NK-92 (cell line): ENCODE results near the gene PRR5.

Experiments
- DNase-seq: peaks from one replicate; lab custom pipeline; 2025; ENCODE audit not compliant: unreplicated experiment; lab: John Stamatoyannopoulos, UW

Gene PRR5

DNA sequence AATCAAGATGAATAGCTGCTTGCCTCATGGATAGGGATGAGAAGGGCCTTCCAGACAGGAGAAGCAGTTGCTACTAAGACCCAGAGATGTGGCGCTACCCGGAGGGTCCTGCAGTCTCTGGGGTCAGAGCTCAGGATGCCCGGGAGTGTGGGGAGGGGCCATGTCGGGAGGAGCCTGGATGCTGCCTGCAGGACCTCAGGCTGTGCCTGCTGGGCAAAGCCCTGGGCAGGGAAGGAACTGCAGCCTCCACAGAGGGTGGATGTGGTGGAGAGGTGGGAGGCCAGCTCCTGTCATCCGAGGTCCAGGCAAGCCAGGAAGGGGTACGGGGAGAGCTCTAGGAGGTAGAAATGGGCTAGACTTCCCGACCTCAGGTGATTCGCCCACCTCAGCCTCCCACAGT is 11.0 kb downstream of the PRR5 start:
- DNase-seq: no peak

DNA sequence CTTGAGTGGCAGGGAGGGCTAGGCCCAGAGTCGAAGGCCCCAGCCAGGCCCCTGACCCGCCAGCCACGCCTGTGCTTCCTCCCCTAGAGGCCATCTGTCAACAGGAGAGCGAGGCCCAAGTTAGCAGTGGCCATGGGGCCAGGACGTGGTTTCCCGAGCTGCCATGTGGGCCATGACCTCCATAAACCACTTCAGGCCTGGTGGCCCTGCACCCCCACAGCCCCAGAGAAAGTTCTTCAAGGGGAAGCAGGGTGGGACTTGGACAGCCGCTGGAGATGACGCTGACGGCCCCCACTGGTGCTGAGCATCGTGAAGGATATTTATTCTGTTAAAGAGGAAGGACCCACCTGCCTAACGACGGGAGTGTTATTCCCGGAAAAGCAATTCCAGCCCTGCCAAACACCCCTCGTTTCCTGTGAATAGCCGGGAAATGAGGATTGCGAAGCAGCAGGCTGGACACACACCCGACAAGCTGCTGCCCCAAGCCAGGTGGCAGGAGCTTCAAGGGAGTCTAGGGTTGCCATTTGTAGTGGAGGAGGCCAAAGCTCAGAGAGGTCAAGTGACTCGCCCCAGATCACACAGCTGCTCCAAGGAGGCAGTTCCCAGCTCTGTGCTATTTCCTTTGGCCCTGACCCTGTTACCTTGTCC is 12.8 kb downstream of the PRR5 start:
- DNase-seq: no peak

- no peak for DNase-seq
Observed at GRCh38 chr22:44718418-44718817, 16.4 kb downstream of the PRR5 start.

DNA sequence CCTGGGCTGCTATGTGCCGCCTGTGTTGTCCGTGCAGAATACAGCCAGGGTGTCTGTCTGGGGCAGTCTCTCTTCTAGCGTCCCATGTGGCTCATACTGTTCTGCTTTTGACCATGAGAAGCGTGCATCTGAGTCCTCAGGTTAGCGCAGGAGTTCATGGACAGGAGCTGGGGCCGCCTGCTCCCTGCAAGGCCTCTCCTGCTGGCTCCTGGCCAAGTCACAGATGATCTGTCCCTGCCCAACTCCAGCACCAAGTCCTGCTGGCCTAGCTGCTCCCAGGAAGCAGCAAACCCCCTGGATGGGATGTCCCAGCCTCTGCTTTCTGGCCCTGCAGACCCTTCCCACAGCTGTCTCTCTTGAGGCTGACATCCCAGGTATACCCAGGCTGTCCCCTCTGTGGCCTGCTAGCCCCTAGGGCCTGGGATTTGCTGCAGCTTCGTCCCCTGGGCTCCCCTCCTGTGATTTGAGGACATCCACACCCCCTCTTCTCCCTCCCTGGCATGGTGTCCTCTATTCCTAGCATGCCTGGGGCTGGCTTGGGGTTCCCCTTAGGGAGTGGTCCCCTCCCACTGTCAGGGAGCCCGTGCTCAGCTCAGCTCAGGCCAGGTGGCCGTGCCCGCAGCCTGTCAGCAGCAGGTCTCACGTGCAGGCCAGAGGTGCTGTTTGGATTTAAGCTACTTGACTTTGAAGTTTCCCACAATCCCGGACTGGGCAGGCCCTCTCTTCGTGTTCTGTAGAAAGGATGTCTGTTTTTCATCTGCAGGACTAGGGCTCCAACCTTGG is 17.8 kb downstream of the PRR5 start:
- no peak for DNase-seq

GRCh38 chr22:44721213-44721612 is 19.2 kb downstream of the PRR5 start:
- DNase-seq: no peak

DNA sequence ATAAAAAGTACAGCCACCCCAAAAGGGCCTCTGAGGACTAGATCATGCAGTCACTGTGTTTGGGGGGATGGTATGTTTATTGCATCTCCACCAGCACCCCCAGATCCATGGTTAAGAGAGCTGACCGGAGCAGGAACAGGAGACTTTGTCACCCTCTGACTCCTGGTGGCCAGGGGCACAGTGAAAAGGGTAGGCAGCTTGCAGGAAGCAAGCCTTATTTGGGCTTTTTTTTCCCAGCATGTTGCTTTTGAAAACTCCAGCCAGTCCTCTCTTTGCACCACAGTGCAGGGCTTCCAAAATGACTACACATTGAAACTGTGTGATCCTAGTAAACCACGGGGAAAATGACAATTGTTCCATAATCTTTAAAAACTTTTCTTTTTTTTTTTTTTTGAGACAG is 20.6 kb downstream of the PRR5 start:
- DNase-seq: no peak

DNA sequence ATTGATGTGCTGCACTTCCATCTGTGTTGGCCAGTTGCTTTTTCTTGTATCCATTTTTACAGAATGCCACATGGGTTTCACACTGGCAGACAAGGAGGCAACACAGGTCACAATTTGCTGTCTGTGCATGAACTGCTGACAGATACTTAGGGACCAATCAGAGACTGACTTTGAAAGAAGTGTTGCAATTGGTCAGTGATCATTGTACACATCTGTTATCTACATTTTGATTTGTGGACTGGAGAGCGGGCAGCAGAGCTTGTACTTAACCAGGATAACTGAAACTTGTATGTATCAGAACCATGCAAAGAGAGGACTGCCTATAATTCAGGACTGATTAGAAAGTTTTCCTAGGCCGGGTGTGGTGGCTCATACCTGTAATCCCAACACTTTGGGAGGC is 21.8 kb downstream of the PRR5 start:
- no peak for DNase-seq

GRCh38 chr22:44724416-44724815 is 22.4 kb downstream of the PRR5 start:
- DNase-seq: no peak

DNA sequence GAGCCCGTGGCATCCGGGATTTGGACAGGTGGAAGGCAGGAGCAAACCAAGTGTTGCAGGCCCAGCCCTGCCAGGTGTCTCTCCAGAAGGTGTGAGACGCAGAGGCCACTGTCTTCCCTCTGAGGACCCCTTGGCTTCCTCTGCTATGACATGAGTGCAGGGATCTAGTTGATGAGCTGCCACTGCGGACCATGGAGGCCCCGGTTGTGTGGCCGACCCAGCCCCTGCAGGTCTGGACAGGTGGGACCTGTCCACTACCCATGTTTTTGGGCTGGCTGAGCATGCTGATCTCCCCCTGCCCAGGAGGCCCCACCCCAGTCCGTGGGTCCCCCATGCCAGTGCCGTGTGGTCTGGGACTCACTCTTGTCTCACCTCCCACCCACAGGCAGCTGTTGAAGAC is 22.9 kb downstream of the PRR5 start:
- no peak for DNase-seq

- no peak for DNase-seq
Observed at GRCh38 chr22:44726439-44726838, 24.4 kb downstream of the PRR5 start.

GRCh38 chr22:44727148-44727547 is 25.1 kb downstream of the PRR5 start:
- DNase-seq: no peak

GRCh38 chr22:44727709-44728108 is 25.7 kb downstream of the PRR5 start:
- no peak for DNase-seq

DNA sequence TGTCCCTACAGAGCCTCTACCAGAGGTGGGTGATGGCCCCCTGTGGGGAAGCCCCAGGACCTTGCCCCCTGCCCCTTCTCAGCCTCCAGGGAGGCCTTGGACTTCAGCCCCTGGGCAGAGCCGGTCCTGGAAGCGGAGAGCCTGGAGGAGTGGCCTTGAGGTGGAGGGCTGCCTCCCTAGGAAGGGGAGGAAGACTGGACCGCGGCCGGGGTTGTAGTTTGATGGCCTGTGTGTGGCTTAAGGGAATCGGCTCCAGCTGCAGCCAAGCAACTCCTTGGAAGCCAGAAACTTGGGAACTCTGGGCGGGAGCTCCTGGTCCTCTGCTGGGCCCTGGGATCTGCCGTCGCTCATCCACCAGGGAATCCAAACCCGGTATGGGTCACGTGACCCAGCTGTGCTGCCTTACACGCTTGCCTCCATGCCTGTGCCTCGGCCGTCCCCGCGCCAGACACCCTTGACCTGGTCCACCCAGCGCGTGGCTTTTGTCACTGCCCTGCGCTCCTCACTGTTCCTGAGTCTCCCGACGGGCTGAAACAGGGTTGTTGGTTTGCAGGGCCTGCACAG is 26.8 kb downstream of the PRR5 start:
- no peak for DNase-seq

- no peak for DNase-seq
Observed at GRCh38 chr22:44729391-44730021, 27.5 kb downstream of the PRR5 start.

GRCh38 chr22:44730022-44730393 is 28.0 kb downstream of the PRR5 start:
- no peak for DNase-seq

DNA sequence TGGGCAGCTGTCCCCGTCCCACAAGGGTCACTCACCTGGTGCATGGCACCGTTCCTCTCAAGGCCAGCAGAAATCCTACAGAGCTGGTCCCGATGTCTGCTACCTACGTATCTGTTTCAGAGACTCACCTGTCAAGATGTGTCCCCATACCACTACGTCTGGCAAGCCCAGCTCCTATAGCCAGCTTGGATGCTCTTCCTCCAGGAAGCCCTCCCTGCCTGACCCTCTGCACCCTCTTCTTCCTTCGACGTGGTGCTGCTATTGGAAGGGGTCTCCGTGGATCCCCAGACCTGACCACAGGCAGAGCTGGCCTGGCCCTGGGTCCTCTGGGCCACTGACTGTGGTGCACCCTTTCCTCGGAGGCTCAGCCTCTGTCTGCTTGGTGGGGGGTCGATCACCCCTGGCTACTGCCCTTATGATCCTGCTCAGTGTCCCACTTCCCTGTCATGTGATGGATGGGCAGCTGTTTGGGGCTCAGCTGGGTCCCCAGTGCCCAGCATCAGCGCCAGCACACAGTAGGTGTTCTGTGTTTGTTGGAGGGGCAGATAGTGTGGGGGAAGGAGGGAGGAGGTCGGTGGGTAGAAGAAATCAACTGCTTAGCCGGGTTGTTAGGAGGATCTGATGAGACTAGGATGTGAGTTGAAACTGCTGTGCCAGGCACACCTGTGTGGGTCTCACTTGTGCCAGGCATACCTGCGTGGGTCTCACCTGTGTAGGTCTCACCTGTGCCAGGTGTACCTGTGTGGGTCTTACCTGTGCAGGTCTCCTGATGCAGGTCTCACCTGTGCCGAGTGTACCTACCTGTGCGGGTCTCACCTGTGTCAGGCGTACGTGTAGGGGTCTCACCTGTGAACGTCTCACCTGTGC is 28.7 kb downstream of the PRR5 start:
- no peak for DNase-seq

DNA sequence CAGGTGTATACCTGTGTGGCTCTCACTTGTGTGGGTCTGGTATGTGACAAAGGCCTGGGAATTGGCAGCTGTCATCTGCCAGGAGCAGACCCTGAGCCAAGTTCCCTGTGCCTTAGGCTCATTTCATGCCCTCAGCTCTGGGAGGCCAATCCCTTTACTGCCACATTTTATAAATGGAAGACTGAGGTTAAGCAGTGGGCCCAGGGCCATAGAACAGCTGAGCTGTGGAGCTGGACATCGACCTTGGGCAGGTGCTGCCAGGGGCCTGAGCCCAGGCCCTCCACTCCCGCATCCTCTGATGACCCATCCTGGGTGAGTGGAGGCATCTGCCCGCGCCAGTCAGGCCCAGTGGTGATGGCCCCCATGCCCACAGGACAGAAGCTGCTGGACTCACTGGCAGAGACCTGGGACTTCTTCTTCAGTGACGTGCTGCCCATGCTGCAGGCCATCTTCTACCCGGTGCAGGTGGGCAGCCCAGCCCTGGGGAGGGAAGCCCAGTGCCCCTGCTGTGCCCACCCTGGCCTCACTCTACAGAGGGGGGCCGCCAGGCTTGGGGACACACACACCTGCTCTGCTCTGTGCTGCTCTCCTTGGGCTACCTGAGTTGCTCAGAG is 29.5 kb downstream of the PRR5 start:
- DNase-seq: no peak

- DNase-seq: no peak
Observed at GRCh38 chr22:44732017-44732561, 30.1 kb downstream of the PRR5 start.

- DNase-seq: no peak
Observed at GRCh38 chr22:44732661-44733060, 30.7 kb downstream of the PRR5 start.

- no peak for DNase-seq
Observed at GRCh38 chr22:44733426-44734106, 31.6 kb downstream of the PRR5 start.
